Endothelial cell of umbilical vein (primary cell): Measurements from ENCODE around the gene RAD51B.

ENCODE experiments used
- MYC ChIP-seq: IDR thresholded peaks from one replicate; pipeline ENCODE4 v1.6.1; 2011; ENCODE audit warnings: mild to moderate bottlenecking, low read depth, low read length
- POLR2A ChIP-seq: IDR thresholded peaks from 2 replicates; pipeline ENCODE4 v1.6.1; 2012; ENCODE audit warnings: low read depth, mild to moderate bottlenecking, control low read depth, low read length
- TF ChIP-seq, protein P1 (sequence below), 2 donors: IDR thresholded peaks; 1 replicate in 1 of 2; 2 replicates in 1 of 2; pipeline ENCODE4 v1.5.1; 2011; ENCODE audit warnings: low read length in 2 of 2, mild to moderate bottlenecking in 2 of 2, moderate library complexity in 2 of 2, control low read depth in 1 of 2, inconsistent platforms in 1 of 2, low read depth in 1 of 2; ENCODE audit not compliant: insufficient read depth in 1 of 2; ENCODE audit errors: extremely low read depth in 1 of 2

DNA sequence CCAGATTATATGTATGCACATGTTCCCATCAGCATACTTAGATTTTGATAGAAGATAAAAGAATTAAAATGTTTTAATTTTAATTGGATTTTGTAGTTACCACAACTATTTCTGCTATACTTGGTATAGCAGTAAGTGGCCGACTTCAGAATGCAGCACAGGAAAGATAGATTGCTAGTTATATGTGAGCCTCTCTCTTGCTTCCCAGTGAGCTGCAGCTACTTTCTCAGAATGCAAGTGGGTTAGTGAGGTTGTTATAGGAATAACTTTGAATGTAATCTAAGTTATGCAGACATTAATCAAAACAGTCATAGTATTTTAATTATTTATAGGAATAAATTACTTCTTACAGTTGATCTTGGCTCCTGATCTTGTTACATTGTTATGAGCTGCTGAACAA, 240.6 kb downstream of the RAD51B start:
- TF ChIP-seq POLR2A (no peak), MYC (no peak)
- TF ChIP-seq, protein P1, sequence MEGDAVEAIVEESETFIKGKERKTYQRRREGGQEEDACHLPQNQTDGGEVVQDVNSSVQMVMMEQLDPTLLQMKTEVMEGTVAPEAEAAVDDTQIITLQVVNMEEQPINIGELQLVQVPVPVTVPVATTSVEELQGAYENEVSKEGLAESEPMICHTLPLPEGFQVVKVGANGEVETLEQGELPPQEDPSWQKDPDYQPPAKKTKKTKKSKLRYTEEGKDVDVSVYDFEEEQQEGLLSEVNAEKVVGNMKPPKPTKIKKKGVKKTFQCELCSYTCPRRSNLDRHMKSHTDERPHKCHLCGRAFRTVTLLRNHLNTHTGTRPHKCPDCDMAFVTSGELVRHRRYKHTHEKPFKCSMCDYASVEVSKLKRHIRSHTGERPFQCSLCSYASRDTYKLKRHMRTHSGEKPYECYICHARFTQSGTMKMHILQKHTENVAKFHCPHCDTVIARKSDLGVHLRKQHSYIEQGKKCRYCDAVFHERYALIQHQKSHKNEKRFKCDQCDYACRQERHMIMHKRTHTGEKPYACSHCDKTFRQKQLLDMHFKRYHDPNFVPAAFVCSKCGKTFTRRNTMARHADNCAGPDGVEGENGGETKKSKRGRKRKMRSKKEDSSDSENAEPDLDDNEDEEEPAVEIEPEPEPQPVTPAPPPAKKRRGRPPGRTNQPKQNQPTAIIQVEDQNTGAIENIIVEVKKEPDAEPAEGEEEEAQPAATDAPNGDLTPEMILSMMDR (IDR thresholded peaks at IDR 0.05; ENCODE audit: extremely low read depth in 1 of 2, insufficient read depth in 1 of 2, low read depth in 1 of 2, low read length in 2 of 2): no peak
